Mucosa of rectum (tissue), 2 donors: ENCODE measurements around the gene TMPRSS12.
"Not testable (repeated sequence)": the region's sequence is repeated elsewhere in the genome, so short reads cannot be mapped to it uniquely, and the experiment has no call there.

Experiments used
- H3K27ac ChIP-seq, 2 donors: one replicate each; pipeline ENCODE4 v1.7.0; 2013; ENCODE audit warnings: inconsistent platforms in 2 of 2, low read depth in 2 of 2, low read length in 2 of 2
- H3K27me3 ChIP-seq, 2 donors: one replicate each; pipeline ENCODE4 v1.7.0; 2013; ENCODE audit warnings: low read length in 2 of 2; ENCODE audit not compliant: control insufficient read depth in 2 of 2, insufficient read depth in 2 of 2
- H3K36me3 ChIP-seq, 2 donors: one replicate each; pipeline ENCODE4 v1.7.0; 2013; ENCODE audit warnings: low read length in 2 of 2; ENCODE audit not compliant: control insufficient read depth in 2 of 2, insufficient read depth in 2 of 2
- H3K4me1 ChIP-seq, 2 donors: one replicate each; pipeline ENCODE4 v1.7.0; 2013; ENCODE audit warnings: low read length in 2 of 2, mild to moderate bottlenecking in 1 of 2; ENCODE audit not compliant: control insufficient read depth in 2 of 2, insufficient read depth in 2 of 2
- H3K4me3 ChIP-seq, 2 donors: one replicate each; pipeline ENCODE4 v1.7.0; 2013; ENCODE audit warnings: low read length in 2 of 2
- H3K9ac ChIP-seq, 2 donors: one replicate each; pipeline ENCODE4 v1.7.0; 2013; ENCODE audit warnings: low read length in 2 of 2, low read depth in 1 of 2, mild to moderate bottlenecking in 1 of 2
- H3K9me3 ChIP-seq, 2 donors: one replicate each; pipeline ENCODE4 v1.7.0; 2013; ENCODE audit warnings: low read length in 2 of 2; ENCODE audit not compliant: control insufficient read depth in 2 of 2
- donor health status: healthy.
- donor health status: Normal muscosa, but diverticular disease.

TMPRSS12 gene

GRCh38 chr12:50925342-50925651 is 82.6 kb downstream of the TMPRSS12 start:
- no peaks in the 10 kb centered on the region for H3K36me3 ChIP-seq
- H3K4me1 ChIP-seq = peaks cover 9 to 19% of the 10 kb centered on the region in 2 donors
- peak overlapping the region; percentile 86 to 90 for H3K27ac ChIP-seq

GRCh38 chr12:50925920-50926319 is 83.2 kb downstream of the TMPRSS12 start:
- no peaks in the 10 kb centered on the region for H3K9me3 ChIP-seq
- H3K4me1 ChIP-seq = peaks cover 9 to 19% of the 10 kb centered on the region in 2 donors
- H3K9ac ChIP-seq = peak overlapping the region; percentile 79
- H3K27ac ChIP-seq = peak overlapping the region; percentile 86 to 90
- H3K4me3 ChIP-seq = peak overlapping the region; percentile 91 to 97
- no peaks in the 10 kb centered on the region for H3K27me3 ChIP-seq
- no peaks in the 10 kb centered on the region for H3K36me3 ChIP-seq

More at GRCh38 chr12:50925342-50925651, 82.6 kb downstream of the TMPRSS12 start:
- no peaks in the 10 kb centered on the region for H3K27me3 ChIP-seq
- no peaks in the 10 kb centered on the region for H3K9me3 ChIP-seq
- peak overlapping the region; percentile 79 for H3K9ac ChIP-seq
- H3K4me3 ChIP-seq = peak overlapping the region; percentile 91 to 97

DNA sequence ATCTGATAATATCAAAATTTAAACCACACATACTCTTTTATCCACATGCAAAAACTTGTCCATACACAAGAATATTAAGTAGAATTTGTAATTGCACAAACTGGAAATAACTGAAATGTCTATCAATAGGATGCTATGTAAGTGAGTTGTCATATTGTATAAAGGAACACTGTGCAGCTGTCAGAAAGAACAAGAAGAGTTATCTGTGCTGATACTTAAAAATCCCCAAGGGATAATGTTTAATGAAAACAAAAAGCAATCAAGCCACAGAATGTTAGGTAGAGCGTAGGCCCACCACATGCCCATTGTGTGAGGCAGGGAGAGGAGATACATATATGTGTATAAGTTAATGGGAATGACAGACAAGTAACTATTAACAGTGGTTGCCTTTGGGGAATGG is 83.7 kb downstream of the TMPRSS12 start:
- Histone ChIP-seq H3K36me3 (no peaks in the 10 kb centered on the region), H3K27ac (peak overlapping the region; percentile 43 to 57), H3K4me1 (peaks cover 9 to 19% of the 10 kb centered on the region in 2 donors), H3K9me3 (no peaks in the 10 kb centered on the region), H3K9ac (peak overlapping the region; percentile 79), H3K27me3 (no peaks in the 10 kb centered on the region), H3K4me3 (peak overlapping the region; percentile 91 to 97)

DNA sequence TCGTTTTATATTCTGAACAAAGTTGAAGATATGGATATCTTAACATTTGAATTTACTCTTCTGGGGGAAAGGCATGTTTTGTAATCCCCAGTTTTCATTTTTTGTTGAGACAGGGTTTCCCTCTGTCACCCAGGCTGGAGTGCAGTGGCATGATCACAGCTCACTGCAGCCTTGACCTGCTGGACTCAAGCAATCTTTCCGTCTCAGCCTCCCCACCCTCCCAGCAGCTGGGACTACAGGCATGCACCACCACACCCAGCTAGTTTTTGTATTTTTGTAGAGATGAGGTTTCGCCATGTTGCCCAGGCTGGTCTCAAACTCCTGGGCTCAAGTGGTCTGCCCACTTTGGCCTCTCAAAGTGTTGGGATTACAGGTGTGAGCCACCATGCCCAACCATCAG is 84.2 kb downstream of the TMPRSS12 start:
- H3K4me3 ChIP-seq = peak overlapping the region; percentile 91 to 97
- H3K4me1 ChIP-seq = peaks cover 11 to 22% of the 10 kb centered on the region in 2 donors
- H3K36me3 ChIP-seq, H3K9me3 ChIP-seq, H3K27me3 ChIP-seq: not testable (repeated sequence)
- peak overlapping the region; percentile 48 to 57 for H3K27ac ChIP-seq
- peak overlapping the region; percentile 79 for H3K9ac ChIP-seq

DNA sequence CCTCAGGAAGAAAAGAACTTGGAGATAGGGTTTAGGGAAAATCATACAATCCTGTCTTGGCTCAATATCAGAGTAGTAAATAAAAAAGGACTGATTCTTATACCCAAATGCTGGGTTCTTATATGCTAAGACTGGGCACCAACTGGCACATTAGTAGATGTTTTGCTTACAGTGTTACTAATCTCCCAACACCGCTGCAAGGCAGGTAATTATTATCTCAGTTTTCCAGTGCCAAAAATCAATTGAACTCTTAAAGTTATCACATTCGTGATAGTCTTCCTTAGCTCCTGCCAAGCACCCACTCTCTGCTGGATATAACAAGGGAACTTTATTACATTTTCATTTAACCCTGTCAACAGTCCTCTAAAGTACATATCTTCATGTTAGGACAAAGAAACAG is 84.6 kb downstream of the TMPRSS12 start:
- peak overlapping the region; percentile 48 to 57 for H3K27ac ChIP-seq
- peaks cover 11 to 22% of the 10 kb centered on the region in 2 donors for H3K4me1 ChIP-seq
- H3K27me3 ChIP-seq = no peaks in the 10 kb centered on the region
- peaks cover 0 to 2% of the 10 kb centered on the region in 2 donors for H3K36me3 ChIP-seq
- H3K9me3 ChIP-seq = no peaks in the 10 kb centered on the region
- H3K9ac ChIP-seq = peak overlapping the region in 1 of 2 donors; percentile 47
- H3K4me3 ChIP-seq = peak overlapping the region; percentile 91 to 97

DNA sequence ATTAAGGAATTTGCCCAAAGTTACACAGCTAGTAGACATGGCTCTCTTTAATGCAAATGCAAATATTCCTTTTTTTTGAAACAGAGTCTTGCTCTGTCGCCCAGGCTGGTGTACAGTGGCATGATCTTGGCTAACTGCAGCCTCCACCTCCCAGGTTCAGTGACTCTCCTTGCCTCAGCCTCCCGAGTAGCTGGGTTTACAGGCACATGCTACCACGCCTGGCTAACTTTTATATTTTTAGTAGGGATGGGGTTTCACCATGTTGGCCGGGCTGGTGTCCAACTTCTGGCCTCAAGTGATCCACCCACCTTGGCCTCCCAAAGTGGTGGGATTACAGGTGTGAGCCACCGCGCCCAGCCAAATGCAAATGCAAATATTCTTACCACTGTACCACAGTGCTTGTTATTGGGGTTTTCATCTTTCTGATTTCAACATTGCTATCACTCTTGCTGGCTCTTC is 85.1 kb downstream of the TMPRSS12 start:
- Histone ChIP-seq H3K27me3 (no peaks in the 10 kb centered on the region), H3K4me3 (peak overlapping the region; percentile 91 to 97), H3K27ac (peak overlapping the region; percentile 48 to 57), H3K36me3 (peaks cover 0 to 2% of the 10 kb centered on the region in 2 donors), H3K9me3 (no peaks in the 10 kb centered on the region), H3K4me1 (peaks cover 15 to 24% of the 10 kb centered on the region in 2 donors), H3K9ac (peak overlapping the region in 1 of 2 donors; percentile 47)

- Histone ChIP-seq H3K4me1 (peaks cover 21 to 29% of the 10 kb centered on the region in 2 donors), H3K4me3 (peak overlapping the region; percentile 91 to 97), H3K27ac (no peak overlapping the region), H3K36me3 (peaks cover 0 to 2% of the 10 kb centered on the region in 2 donors), H3K27me3 (no peaks in the 10 kb centered on the region), H3K9ac (no peak overlapping the region), H3K9me3 (no peaks in the 10 kb centered on the region)
These were observed 85.7 kb downstream of the TMPRSS12 start for GRCh38 chr12:50928392-50928791.

- no peak overlapping the region for H3K9ac ChIP-seq
- no peak overlapping the region for H3K4me3 ChIP-seq
- peaks cover 0 to 2% of the 10 kb centered on the region in 2 donors for H3K36me3 ChIP-seq
- no peaks in the 10 kb centered on the region for H3K27me3 ChIP-seq
- H3K4me1 ChIP-seq = peaks cover 25 to 31% of the 10 kb centered on the region in 2 donors
- H3K9me3 ChIP-seq = no peaks in the 10 kb centered on the region
- no peak overlapping the region for H3K27ac ChIP-seq
These were observed 87.1 kb downstream of the TMPRSS12 start for GRCh38 chr12:50929831-50930230.

GRCh38 chr12:50930477-50930876 is 87.8 kb downstream of the TMPRSS12 start:
- H3K36me3 ChIP-seq, H3K9me3 ChIP-seq, H3K27ac ChIP-seq, H3K9ac ChIP-seq, H3K27me3 ChIP-seq, H3K4me3 ChIP-seq: not testable (repeated sequence)
- peaks cover 26 to 33% of the 10 kb centered on the region in 2 donors for H3K4me1 ChIP-seq

GRCh38 chr12:50932787-50933280 is 90.1 kb downstream of the TMPRSS12 start:
- no peak overlapping the region for H3K9ac ChIP-seq
- peaks cover 28 to 29% of the 10 kb centered on the region in 2 donors for H3K4me1 ChIP-seq
- no peak overlapping the region for H3K4me3 ChIP-seq
- H3K27me3 ChIP-seq = no peaks in the 10 kb centered on the region
- peak overlapping the region; percentile 35 to 59 for H3K27ac ChIP-seq
- H3K36me3 ChIP-seq = peaks cover 0 to 6% of the 10 kb centered on the region in 2 donors
- no peaks in the 10 kb centered on the region for H3K9me3 ChIP-seq
